ENCODE data around the gene AP5B1. TPM values are rescaled to one million over a fixed set of nuclear protein-coding genes. Genes with fewer than 3 reads are reported as not detected.
"Not testable (repeated sequence)": the region's sequence is repeated elsewhere in the genome, so short reads cannot be mapped to it uniquely, and the experiment has no call there.

Gene AP5B1
- total RNA-seq, 2 experiments from 2014 or later: 12.7 to 12.8 TPM

GRCh38 chr11:65773784-65774411 is 6.9 kb downstream of the AP5B1 start:
- H3K4me1 ChIP-seq (ENCODE audit: insufficient read depth, low read length): peaks cover 19% of the 10 kb centered on the region
- H3K27me3 ChIP-seq (ENCODE audit: control insufficient read depth in 1 of 2, insufficient read depth in 2 of 2, low read length in 2 of 2): no peaks in the 10 kb centered on the region
- no peak overlapping the region for H3K27ac ChIP-seq (ENCODE audit: low read depth in 1 of 2, low read length in 2 of 2)
- H3K9me3 ChIP-seq (ENCODE audit: control insufficient read depth in 1 of 2, insufficient read depth in 1 of 2, low read length in 2 of 2): no peaks in the 10 kb centered on the region
- CTCF ChIA-PET: no interaction called here
- no peaks in the 10 kb centered on the region for H3K9me3 Mint-ChIP-seq
- intact Hi-C loops (cut with DNase I, micrococcal nuclease): no loop called here
- H3K27me3 Mint-ChIP-seq: no peaks in the 10 kb centered on the region
- peaks cover 15% of the 10 kb centered on the region for H3K4me1 Mint-ChIP-seq (ENCODE audit: low read depth)
- ATAC-seq (ENCODE audit: poor library complexity): no peak
- POLR2A ChIA-PET: no interaction called here
- no peak for DNase-seq
- no peak for TF ChIP-seq CTCF (IDR thresholded peaks at IDR 0.05)
- H3K27ac Mint-ChIP-seq: no peak overlapping the region
- no peak overlapping the region for H3K4me3 ChIP-seq (ENCODE audit: low read length)
- peaks cover 13% of the 10 kb centered on the region for H3K36me3 ChIP-seq (ENCODE audit: insufficient read depth, low read length)
- no peaks in the 10 kb centered on the region for H3K36me3 Mint-ChIP-seq (ENCODE audit: low read depth)
- no peak overlapping the region for H3K4me3 Mint-ChIP-seq

GRCh38 chr11:65771589-65772112 is 9.1 kb downstream of the AP5B1 start:
- ChIA-PET CTCF (interaction anchor here (1.1 to 2.4 kb wide), 2 partner anchors 9 to 60 kb away, joined by 4 to 22 read pairs; partner anchors contain the start of genes AP5B1 and KAT5), POLR2A (no interaction called here)

GRCh38 chr11:65770951-65771567 is 9.7 kb downstream of the AP5B1 start:
- intact Hi-C loops (cut with DNase I, micrococcal nuclease): loop anchor here (1.0 to 2.0 kb wide), 3 partner anchors 59 to 145 kb away; partner anchors contain the start of gene KAT5 (in 1 of the 2)
- Mint-ChIP-seq H3K9me3 (no peaks in the 10 kb centered on the region), H3K27ac (no peak overlapping the region), H3K36me3 (ENCODE audit: low read depth) (no peaks in the 10 kb centered on the region), H3K4me1 (ENCODE audit: low read depth) (peaks cover 5% of the 10 kb centered on the region), H3K4me3 (no peak overlapping the region), H3K27me3 (no peaks in the 10 kb centered on the region)
- ATAC-seq (ENCODE audit: poor library complexity): no peak
- no peaks in the 10 kb centered on the region for H3K36me3 ChIP-seq (ENCODE audit: insufficient read depth, low read length)
- H3K4me3 ChIP-seq (ENCODE audit: low read length): no peak overlapping the region
- H3K27ac ChIP-seq (ENCODE audit: low read depth in 1 of 2, low read length in 2 of 2): no peak overlapping the region
- CTCF ChIA-PET: interaction anchor here (1.1 to 2.4 kb wide), 3 partner anchors 9 to 59 kb away, joined by 4 to 22 read pairs (median 10); partner anchors contain the start of genes AP5B1 and KAT5
- H3K27me3 ChIP-seq (ENCODE audit: control insufficient read depth in 1 of 2, insufficient read depth in 2 of 2, low read length in 2 of 2): no peaks in the 10 kb centered on the region
- no peak for TF ChIP-seq CTCF (IDR thresholded peaks at IDR 0.05)
- POLR2A ChIA-PET: interaction anchor here (2.1 kb wide), 1 partner anchor 60 kb away, joined by 8 read pairs; the partner anchor contains the start of gene KAT5
- no peaks in the 10 kb centered on the region for H3K4me1 ChIP-seq (ENCODE audit: insufficient read depth, low read length)
- no peak for DNase-seq
- H3K9me3 ChIP-seq (ENCODE audit: control insufficient read depth in 1 of 2, insufficient read depth in 1 of 2, low read length in 2 of 2): no peaks in the 10 kb centered on the region

More at GRCh38 chr11:65771589-65772112, 9.1 kb downstream of the AP5B1 start:
- Histone ChIP-seq H3K9me3 (ENCODE audit: control insufficient read depth in 1 of 2, insufficient read depth in 1 of 2, low read length in 2 of 2) (no peaks in the 10 kb centered on the region), H3K27ac (ENCODE audit: low read depth in 1 of 2, low read length in 2 of 2) (no peak overlapping the region), H3K4me3 (ENCODE audit: low read length) (no peak overlapping the region), H3K4me1 (ENCODE audit: insufficient read depth, low read length) (peaks cover 2% of the 10 kb centered on the region), H3K36me3 (ENCODE audit: insufficient read depth, low read length) (no peaks in the 10 kb centered on the region), H3K27me3 (ENCODE audit: control insufficient read depth in 1 of 2, insufficient read depth in 2 of 2, low read length in 2 of 2) (no peaks in the 10 kb centered on the region)
- Mint-ChIP-seq H3K27me3 (no peaks in the 10 kb centered on the region), H3K9me3 (no peaks in the 10 kb centered on the region), H3K4me1 (ENCODE audit: low read depth) (peaks cover 8% of the 10 kb centered on the region), H3K4me3 (no peak overlapping the region), H3K36me3 (ENCODE audit: low read depth) (no peaks in the 10 kb centered on the region), H3K27ac (no peak overlapping the region)
- ATAC-seq (ENCODE audit: poor library complexity) (no peak), DNase-seq (no peak)
- no peak for TF ChIP-seq CTCF (IDR thresholded peaks at IDR 0.05)
- intact Hi-C loops (cut with DNase I, micrococcal nuclease): loop anchor here in 1 of 2 experiments (2.0 kb wide), 1 partner anchor 61 kb away; no protein-coding TSS in a partner anchor

DNA sequence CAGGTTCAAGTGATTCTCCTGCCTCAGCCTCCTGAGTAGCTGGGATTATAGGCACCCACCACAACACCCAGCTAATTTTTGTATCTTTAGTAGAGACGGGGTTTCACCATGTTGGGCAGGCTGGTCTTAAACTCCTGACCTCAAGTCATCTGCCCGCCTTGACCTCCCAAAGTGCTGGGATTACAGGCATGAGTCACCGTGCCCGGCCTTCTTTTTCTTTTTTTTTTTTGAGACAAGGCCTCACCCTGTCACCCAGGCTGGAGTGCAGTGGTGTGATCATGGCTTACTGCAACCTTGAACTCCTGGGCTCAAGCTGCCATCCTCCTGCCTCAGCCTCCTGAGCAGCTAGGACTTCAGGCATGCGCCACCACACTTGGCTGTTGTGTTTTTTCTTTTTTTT is 13.0 kb downstream of the AP5B1 start:
- H3K9me3 Mint-ChIP-seq; H3K9me3 ChIP-seq (ENCODE audit: control insufficient read depth in 1 of 2, insufficient read depth in 1 of 2, low read length in 2 of 2); H3K36me3 ChIP-seq (ENCODE audit: insufficient read depth, low read length); DNase-seq; H3K27ac ChIP-seq (ENCODE audit: low read depth in 1 of 2, low read length in 2 of 2); intact Hi-C loops (cut with DNase I, micrococcal nuclease); H3K4me3 ChIP-seq (ENCODE audit: low read length); POLR2A ChIA-PET; H3K27ac Mint-ChIP-seq; H3K27me3 ChIP-seq (ENCODE audit: control insufficient read depth in 1 of 2, insufficient read depth in 2 of 2, low read length in 2 of 2); ATAC-seq (ENCODE audit: poor library complexity); H3K36me3 Mint-ChIP-seq (ENCODE audit: low read depth); H3K4me1 ChIP-seq (ENCODE audit: insufficient read depth, low read length); H3K27me3 Mint-ChIP-seq; H3K4me3 Mint-ChIP-seq; H3K4me1 Mint-ChIP-seq (ENCODE audit: low read depth): not testable (repeated sequence)
- CTCF ChIA-PET: interaction anchor here (0.9 kb wide), 1 partner anchor 12 kb away, joined by 3 read pairs; no protein-coding TSS in a partner anchor
